D341Med (cell line): ENCODE data around the gene FOXJ1.

Experiments used
- DNase-seq: peaks from one replicate; pipeline ENCODE4 v3.0.0; 2012; ENCODE audit warnings: low spot score

Gene FOXJ1

GRCh38 chr17:76091526-76092286, 49.3 kb downstream of the FOXJ1 start:
- peak; percentile 28 for DNase-seq

DNA sequence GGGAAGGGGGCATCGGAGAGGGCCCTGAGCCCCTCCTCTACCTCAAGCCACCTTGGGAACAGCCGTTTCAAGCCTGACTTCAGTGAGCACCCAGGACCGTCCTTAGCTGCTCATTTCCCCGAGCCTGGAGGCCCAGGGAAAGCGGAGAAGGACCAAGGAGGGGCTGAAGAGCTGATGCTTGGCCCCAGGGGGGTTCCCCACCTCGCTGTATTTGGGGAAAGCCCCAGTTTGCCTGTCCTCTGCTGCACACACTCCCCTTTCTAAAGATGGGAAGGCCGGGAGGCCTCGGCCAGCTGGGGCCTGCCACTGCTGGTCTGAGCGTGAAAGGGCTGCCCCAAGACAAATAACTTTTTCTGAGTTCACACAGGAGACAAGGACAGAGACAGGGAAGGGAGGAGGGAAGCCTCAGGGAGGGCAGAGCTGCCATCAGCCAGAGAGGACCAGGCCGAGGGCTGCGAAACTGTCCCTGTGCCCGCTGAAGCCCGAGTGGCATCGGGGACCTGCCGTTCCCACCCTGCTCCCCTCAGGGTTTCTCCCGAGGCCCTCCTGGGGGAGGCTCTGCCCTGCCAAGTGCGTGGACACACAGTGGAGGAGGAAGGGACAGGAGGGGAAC, 50.4 kb downstream of the FOXJ1 start:
- peak; percentile 36 for DNase-seq

- DNase-seq = peak; percentile 35
Observed at GRCh38 chr17:76089680-76090516, 51.1 kb downstream of the FOXJ1 start.

DNA sequence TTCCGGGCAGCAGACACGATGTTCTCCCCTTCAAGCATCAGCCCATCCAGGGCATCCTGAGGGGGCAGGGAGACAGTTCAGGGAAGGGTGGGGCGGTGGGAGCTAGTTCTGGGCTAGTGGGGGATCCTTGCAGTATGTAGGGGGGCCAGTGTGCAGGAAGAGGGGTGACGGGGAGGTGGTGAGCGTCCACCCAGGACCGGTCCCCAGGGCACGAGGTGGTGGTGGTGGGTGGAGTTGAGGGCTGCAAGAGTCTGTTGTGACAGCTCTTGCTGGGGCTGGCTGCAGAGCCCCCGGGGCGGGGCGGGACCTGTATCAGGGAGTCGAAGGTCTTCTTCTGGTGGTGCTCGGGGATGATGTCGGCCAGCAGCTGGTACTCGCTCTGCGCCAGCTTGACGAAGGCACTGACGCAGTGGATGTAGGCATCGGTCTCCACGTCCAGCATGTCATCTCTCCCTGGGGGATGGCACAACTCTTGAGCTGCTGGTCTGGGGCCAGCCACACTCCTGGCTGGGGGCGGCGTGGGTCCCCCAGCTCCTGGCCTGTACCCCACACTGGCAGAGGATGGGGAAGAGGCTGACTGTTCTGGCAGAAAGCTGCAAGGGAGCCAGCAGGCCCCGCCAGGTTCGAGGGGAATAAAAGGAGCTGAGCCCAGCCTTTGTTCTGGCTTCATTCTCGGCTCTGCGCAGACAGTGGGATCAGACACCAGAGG, 52.0 kb downstream of the FOXJ1 start:
- peak; percentile 31 for DNase-seq

- peak; percentile 62 for DNase-seq
Observed at GRCh38 chr17:76088041-76088867, 52.8 kb downstream of the FOXJ1 start.

GRCh38 chr17:76087531-76087930, 53.5 kb downstream of the FOXJ1 start:
- DNase-seq = peak; percentile 30

DNA sequence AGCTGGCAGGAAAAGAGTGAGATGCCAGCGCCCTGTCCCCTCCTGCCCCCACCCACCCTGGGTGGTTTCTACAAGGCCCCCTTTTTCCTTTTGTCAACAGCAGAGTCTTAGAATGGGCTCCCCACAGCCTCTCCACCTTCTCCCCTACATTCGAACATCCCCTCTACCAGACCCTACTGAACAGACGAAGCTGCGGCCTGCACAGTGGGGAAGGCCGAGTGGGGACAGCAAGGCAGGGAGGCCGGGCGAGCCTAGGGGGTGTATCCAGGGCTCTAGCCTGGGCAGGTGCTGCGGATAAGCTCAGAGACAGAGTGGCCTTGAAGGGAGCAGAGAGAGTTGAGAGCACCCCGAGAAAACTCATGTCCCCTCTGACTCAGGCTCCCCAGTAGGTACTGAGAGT, 54.7 kb downstream of the FOXJ1 start:
- peak; percentile 39 for DNase-seq
